Mucosa of rectum (tissue), 2 donors: Measurements from ENCODE around the gene RBMX2.

Experiments
- H3K27ac ChIP-seq, 2 donors: one replicate each; pipeline ENCODE4 v1.7.0; 2013; ENCODE audit warnings: inconsistent platforms in 2 of 2, low read depth in 2 of 2, low read length in 2 of 2
- H3K27me3 ChIP-seq, 2 donors: one replicate each; pipeline ENCODE4 v1.7.0; 2013; ENCODE audit warnings: low read length in 2 of 2; ENCODE audit not compliant: control insufficient read depth in 2 of 2, insufficient read depth in 2 of 2
- H3K36me3 ChIP-seq, 2 donors: one replicate each; pipeline ENCODE4 v1.7.0; 2013; ENCODE audit warnings: low read length in 2 of 2; ENCODE audit not compliant: control insufficient read depth in 2 of 2, insufficient read depth in 2 of 2
- H3K4me1 ChIP-seq, 2 donors: one replicate each; pipeline ENCODE4 v1.7.0; 2013; ENCODE audit warnings: low read length in 2 of 2, mild to moderate bottlenecking in 1 of 2; ENCODE audit not compliant: control insufficient read depth in 2 of 2, insufficient read depth in 2 of 2
- H3K4me3 ChIP-seq, 2 donors: one replicate each; pipeline ENCODE4 v1.7.0; 2013; ENCODE audit warnings: low read length in 2 of 2
- H3K9ac ChIP-seq, 2 donors: one replicate each; pipeline ENCODE4 v1.7.0; 2013; ENCODE audit warnings: low read length in 2 of 2, low read depth in 1 of 2, mild to moderate bottlenecking in 1 of 2
- H3K9me3 ChIP-seq, 2 donors: one replicate each; pipeline ENCODE4 v1.7.0; 2013; ENCODE audit warnings: low read length in 2 of 2; ENCODE audit not compliant: control insufficient read depth in 2 of 2
- donor health status: healthy.
- donor health status: Normal muscosa, but diverticular disease.

RBMX2 gene

DNA sequence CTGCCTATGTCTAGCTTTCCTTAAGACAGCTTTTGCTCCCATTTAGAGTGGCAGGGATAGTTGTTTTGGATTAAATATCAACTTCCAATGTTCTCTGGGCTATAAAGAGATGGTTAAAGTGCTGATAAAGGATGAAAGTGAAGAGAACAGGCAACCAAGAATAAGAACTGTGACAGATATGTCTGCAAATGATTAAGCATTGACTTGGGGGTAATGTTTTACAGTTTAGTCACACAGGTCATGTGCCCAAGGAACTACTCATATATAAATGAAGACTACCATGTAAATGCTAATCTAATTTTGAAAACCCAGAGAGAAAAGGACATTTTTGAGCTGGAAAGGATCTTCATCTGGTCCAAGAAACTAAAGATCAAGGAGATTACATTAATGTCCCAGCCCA, 42.1 kb downstream of the RBMX2 start:
- Histone ChIP-seq H3K27me3 (no peaks in the 10 kb centered on the region), H3K27ac (no peak overlapping the region), H3K9me3 (no peaks in the 10 kb centered on the region), H3K4me1 (no peaks in the 10 kb centered on the region), H3K36me3 (no peaks in the 10 kb centered on the region), H3K4me3 (no peak overlapping the region), H3K9ac (no peak overlapping the region)

DNA sequence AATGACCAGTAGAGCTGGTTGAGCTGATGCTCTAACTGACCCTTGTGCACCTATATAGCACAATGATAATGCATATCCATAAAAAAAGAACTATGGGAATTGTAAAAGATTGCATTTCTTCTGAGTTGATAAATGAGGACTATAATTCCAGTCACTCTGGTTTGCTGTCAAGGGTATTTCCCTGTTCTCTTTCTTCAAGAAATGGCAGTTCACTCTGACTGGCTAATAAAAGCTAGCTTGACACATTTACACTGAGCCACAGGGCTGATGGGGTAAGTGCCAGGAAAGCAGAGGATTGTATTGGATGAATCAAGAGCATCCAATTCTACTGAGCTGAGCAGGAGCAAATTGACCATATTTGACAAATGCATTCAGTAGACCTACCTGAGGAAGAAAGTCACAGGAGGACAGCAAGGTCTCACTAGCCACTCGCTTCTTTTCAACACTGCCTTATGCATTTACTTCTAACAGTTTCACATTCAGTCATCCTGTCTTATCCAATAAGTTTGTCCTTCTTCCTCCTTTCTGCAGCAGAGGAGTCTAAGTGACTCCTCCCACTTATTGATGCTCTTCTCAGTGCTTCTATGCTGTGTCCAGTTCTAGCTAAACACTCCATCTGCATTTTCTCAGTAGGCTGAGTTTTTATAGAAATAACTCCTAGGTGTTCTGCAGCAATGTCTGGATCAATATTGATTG, 43.0 kb downstream of the RBMX2 start:
- Histone ChIP-seq H3K4me1 (no peaks in the 10 kb centered on the region), H3K4me3 (no peak overlapping the region), H3K27me3 (no peaks in the 10 kb centered on the region), H3K27ac (no peak overlapping the region), H3K36me3 (no peaks in the 10 kb centered on the region), H3K9me3 (no peaks in the 10 kb centered on the region), H3K9ac (no peak overlapping the region)

DNA sequence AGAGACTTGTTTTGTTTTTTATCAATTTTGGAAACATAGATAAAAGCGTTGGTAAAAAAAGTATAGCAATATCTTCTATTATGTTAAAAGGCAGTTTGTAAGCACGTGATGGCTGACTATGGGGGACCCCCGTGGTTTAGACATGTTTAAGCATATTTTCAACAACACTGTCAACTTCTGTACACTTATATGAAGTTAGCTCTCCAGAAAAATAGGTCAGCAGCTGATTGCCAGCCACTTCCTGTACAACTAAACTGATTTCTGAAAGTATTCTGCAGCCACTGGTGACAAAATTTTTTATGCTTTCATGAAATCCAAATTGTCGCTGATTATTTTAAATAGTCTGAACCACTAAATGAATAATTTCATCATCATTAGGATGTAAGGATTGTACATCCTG, 45.2 kb downstream of the RBMX2 start:
- H3K4me3 ChIP-seq: no peak overlapping the region
- no peak overlapping the region for H3K27ac ChIP-seq
- no peaks in the 10 kb centered on the region for H3K36me3 ChIP-seq
- H3K9me3 ChIP-seq: no peaks in the 10 kb centered on the region
- H3K27me3 ChIP-seq: no peaks in the 10 kb centered on the region
- H3K9ac ChIP-seq: no peak overlapping the region
- H3K4me1 ChIP-seq: no peaks in the 10 kb centered on the region
